Right cardiac atrium (tissue), 5 donors: ENCODE results near the gene MPRIP. TPM values are rescaled to one million over a fixed set of nuclear protein-coding genes. Genes with fewer than 3 reads are reported as not detected.
"Not testable (repeated sequence)": the region's sequence is repeated elsewhere in the genome, so short reads cannot be mapped to it uniquely, and the experiment has no call there.

Source experiments
- ATAC-seq, 2 donors: fragments of 200-7000 bp; cut with Tn5 transposase; one replicate each; pipeline versions ENCODE4 v1.8.0 to v1.9.1; 2020; ENCODE audit warnings: moderate library complexity in 2 of 2, mild to moderate bottlenecking in 1 of 2
- DNase-seq, 3 donors: peaks; one replicate each; pipeline ENCODE4 v3.0.0-alpha.2; 2020
- H3K27ac ChIP-seq: one replicate; pipeline ENCODE4 v1.5.1; 2013; ENCODE audit warnings: mild to moderate bottlenecking, low read length, control low read depth, moderate library complexity
- H3K27me3 ChIP-seq: one replicate; pipeline ENCODE4 v1.6.1; 2013; ENCODE audit not compliant: control insufficient read depth, insufficient read depth
- H3K4me1 ChIP-seq: one replicate; pipeline ENCODE4 v1.6.1; 2013; ENCODE audit warnings: low read length; ENCODE audit not compliant: control insufficient read depth, insufficient read depth
- H3K4me3 ChIP-seq: one replicate; pipeline ENCODE4 v1.5.1; 2013; ENCODE audit warnings: low read length, control low read depth
- H3K9me3 ChIP-seq: one replicate; pipeline ENCODE4 v1.6.1; 2013; ENCODE audit warnings: low read length; ENCODE audit not compliant: control insufficient read depth
- WGBS: extraction: QIAGEN DNeasy Blood & Tissue Kit; methylation state at CpG from one replicate; pipeline ENCODE4 v1.1.7; 2013; 5-methylcytosine and 5-hydroxymethylcytosine counted together
- intact Hi-C, 4 donors: fragments of 100-400 bp; cut with DNase I; formaldehyde crosslinking; loops; one replicate each; pipeline versions ENCODE4 v1.11.0 to v1.14.0; 2022 to 2023
- polyA plus RNA-seq: library from polyadenylated mRNA; stranded (reverse); fragments of 200-250 nt; gene quantifications from one replicate; pipeline ENCODE4 v1.2.3, GENCODE V29; 2013
- total RNA-seq, 4 donors: library from RNA; stranded (reverse); fragmentation: NEBNext Ultra II Directional; extraction: Animal tissue kit (Norgen Biotek cat#: 25700); gene quantifications; one replicate each; pipeline ENCODE4 v1.2.1, GENCODE V29; 2021
- donor health status: healthy with polysubstance abuse.
- donor health status: DM: no; HTN: yes; CAD: no.
- donor health status: DM: no; HTN: no; CAD: no.
- donor health status: DM: no; HTN: yes; CAD: no; lungs with severe emphysema.
- donor health status: DM: yes; HTN: yes; CAD: no.

The MPRIP gene
- total and polyA plus RNA-seq, 5 donors, result 228 to 331 (median 312) TPM

DNA sequence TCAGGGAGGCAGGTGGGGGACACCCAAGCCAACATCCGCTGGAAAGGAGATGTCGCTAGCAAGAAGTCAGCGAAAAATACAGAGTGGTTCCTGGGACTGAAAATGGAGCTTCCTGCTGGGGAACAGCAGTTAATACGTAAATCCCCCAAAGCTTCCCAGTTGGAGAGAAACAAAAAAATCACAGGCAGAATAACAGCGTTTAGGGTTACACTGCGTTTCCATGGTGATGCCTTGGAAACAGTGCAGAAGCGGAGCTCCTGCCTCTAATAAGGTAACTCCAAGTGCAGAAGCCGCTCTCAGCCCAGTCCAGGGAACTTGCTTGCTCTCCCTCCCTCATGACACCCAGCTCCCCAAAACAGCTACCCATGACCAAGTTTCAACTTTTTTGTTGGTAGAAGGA is 90.5 kb downstream of the MPRIP start:
- DNase-seq (peak in 1 of 3 donors; percentile 18), ATAC-seq (no peak)
- WGBS, result 89% methylated on average over 8 of the region's 8 CpGs
- Histone ChIP-seq H3K4me3 (no peak overlapping the region), H3K27me3 (no peaks in the 10 kb centered on the region), H3K9me3 (no peaks in the 10 kb centered on the region), H3K4me1 (no peaks in the 10 kb centered on the region), H3K27ac (no peak overlapping the region)
- intact Hi-C loops, result loop anchor here in 1 of 4 donors (10.0 kb wide), 1 partner anchor 128 kb away; no protein-coding TSS in a partner anchor

DNA sequence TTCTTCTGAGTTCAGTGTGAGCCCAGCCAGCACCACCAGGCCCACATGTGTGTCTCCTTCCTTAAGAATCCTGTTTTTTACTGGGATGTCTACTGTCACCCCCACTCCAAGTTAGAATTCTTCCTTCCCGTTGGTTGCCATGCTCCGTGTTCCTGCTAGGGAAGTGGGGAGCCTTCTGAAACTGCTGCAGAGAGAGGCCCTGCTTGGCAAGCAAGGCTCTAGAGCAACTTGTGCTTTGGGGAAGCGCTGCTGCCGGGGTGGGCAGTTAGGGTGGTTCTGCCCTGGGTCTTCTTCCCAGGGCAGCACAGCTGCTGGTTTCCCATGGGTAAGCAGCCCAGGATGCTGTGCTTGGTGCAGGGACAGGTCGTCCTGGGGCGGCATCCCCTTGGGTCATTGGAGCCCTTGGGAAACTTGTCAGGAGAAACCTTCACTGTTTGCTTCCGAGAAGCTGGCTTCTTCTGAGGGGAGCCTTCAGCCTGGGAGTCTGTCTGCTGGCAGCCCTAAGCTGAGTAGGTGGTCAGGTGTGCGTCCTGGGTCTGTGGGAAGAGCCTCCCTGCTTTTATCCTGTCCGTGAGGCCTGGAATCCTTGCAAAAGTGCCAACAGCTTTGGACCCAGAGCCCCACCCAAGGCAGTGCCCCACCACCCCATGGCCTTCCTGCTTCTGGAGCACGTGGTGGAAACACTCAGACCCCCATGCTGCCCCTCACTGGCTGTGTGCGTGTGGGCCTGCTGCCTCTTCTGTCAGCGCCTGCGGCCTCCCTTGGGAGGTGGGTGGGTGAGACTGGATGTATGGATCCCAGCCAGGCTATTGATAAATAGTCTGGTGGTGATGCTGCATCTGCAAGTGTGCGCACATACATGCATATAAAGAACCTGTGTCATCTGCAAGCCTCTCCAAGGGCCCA is 92.0 kb downstream of the MPRIP start:
- 74% methylated on average over 14 of the region's 14 CpGs for WGBS
- no peaks in the 10 kb centered on the region for H3K4me1 ChIP-seq
- H3K27me3 ChIP-seq, result no peaks in the 10 kb centered on the region
- no peak overlapping the region for H3K4me3 ChIP-seq
- DNase-seq, result peak in 2 of 3 donors; percentile 35 to 39
- H3K9me3 ChIP-seq, result no peaks in the 10 kb centered on the region
- intact Hi-C loops, result loop anchor here in 1 of 4 donors (10.0 kb wide), 1 partner anchor 130 kb away; no protein-coding TSS in a partner anchor
- no peak overlapping the region for H3K27ac ChIP-seq
- ATAC-seq, result no peak

DNA sequence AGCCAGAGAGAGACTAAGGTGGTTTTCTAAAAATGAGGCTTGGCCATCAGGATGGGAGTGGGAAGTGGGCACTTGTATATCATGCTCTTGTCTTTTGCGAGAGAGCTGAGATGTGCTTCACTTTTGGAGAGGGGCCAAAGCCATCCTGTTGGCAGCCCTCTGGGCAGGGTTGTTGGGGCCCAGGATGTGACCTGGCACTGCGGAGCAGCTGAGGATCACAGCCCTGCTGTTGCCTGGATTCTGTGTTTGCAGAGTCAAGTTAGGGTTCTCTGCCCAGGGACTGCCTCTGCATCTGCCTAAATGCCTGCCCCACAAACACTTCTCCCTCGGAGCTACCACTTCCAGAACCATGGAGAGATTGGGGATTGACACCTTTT is 92.7 kb downstream of the MPRIP start:
- intact Hi-C loops, result loop anchor here in 1 of 4 donors (10.0 kb wide), 1 partner anchor 130 kb away; no protein-coding TSS in a partner anchor
- ATAC-seq (peak; percentile 38 to 62), DNase-seq (peak in 2 of 3 donors; percentile 71 to 72)
- no peaks in the 10 kb centered on the region for H3K27me3 ChIP-seq
- WGBS, result 70% methylated on average over 3 of the region's 3 CpGs
- H3K27ac ChIP-seq, result no peak overlapping the region
- H3K4me3 ChIP-seq, result no peak overlapping the region
- H3K9me3 ChIP-seq, result no peaks in the 10 kb centered on the region
- H3K4me1 ChIP-seq, result no peaks in the 10 kb centered on the region

DNA sequence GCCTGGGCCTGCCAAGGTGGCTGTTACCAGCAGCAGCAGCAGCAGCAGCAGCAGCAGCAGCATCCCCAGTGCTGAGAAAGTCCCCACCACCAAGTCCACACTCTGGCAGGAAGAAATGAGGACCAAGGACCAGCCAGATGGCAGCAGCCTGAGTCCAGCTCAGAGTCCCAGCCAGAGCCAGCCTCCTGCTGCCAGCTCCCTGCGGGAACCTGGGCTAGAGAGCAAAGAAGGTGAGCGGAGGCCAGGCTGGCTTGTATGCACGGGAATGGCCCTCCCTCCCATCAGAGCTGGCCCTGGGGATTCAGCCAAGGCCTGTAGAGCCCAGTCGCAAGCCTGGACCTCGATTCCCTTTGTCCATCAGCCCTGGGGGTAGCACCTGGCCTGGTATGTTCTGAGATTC is 94.0 kb downstream of the MPRIP start:
- not testable (repeated sequence) for H3K27ac ChIP-seq, H3K27me3 ChIP-seq, ATAC-seq, H3K4me1 ChIP-seq, H3K9me3 ChIP-seq, H3K4me3 ChIP-seq
- peak in 2 of 3 donors; percentile 9 to 24 for DNase-seq
- intact Hi-C loops, result loop anchor here in 1 of 4 donors (10.0 kb wide), 1 partner anchor 131 kb away; no protein-coding TSS in a partner anchor
- 89% methylated on average over 5 of the region's 5 CpGs for WGBS

DNA sequence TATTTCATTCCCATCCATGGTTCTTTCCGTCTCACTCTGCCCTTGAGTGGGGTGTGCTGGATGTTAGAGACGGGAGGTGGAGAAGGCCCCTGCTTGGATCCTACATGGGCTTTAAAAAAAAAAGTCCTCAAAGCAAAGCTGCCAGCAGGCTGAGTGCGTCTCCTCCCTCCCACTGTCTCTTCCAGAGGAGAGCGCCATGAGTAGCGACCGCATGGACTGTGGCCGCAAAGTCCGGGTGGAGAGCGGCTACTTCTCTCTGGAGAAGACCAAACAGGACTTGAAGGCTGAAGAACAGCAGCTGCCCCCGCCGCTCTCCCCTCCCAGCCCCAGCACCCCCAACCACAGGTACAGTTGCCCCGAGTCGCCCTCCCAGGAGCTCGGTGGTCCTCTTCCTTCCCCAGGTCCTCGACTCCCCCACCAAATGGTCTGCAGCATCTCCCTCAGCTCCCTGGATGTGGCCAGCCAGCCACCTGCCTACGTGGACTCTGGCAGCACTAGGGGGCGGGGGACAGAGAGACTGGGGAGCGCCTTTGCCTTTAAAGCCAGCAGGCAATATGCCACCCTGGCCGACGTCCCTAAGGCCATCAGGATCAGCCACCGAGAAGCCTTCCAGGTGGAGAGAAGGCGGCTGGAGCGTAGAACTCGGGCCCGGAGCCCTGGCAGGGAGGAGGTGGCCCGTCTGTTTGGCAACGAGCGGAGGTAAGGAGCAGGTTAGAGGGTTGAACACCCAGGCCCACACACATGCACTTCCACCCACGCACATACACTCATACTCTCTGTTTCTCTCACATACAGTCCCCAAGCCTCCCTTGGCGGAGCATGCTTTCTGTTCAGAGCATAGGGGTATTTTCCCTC is 95.7 kb downstream of the MPRIP start:
- DNase-seq (peak in 2 of 3 donors; percentile 31 to 32), ATAC-seq (no peak)
- Histone ChIP-seq H3K4me1 (no peaks in the 10 kb centered on the region), H3K4me3 (no peak overlapping the region), H3K9me3 (no peaks in the 10 kb centered on the region), H3K27ac (no peak overlapping the region), H3K27me3 (no peaks in the 10 kb centered on the region)
- WGBS, result 87% methylated on average over 30 of the region's 30 CpGs
- intact Hi-C loops, result loop anchor here in 1 of 4 donors (10.0 kb wide), 1 partner anchor 133 kb away; no protein-coding TSS in a partner anchor

DNA sequence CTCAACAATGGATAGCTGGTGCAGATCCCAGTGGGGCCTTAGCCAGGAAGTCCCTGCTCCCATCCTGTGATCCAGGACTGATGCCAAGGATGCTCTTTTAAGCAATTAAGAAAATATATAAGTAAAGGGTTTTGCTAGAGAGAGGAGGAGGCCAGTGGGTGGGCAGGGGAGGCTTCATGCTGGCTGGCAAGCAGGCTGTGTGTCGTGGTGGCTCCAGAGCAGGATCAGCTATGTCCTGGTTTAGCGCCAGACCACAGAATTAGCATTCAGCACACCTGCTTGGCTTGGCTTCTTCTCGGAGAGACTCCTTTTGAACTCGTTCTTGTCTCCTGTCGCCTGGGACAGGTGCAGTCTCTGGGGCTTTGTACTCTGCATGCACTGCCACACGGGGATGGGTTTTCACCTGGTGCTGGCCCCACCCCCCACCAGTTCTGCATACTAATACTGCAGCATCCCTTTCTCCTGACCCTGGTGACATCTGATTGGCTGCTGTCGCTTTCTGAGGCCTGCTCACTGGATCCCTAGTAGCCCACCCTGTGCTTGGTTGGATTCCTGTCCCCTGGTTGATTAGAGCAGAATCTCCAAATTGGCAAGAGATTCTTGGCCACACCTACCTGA is 97.8 kb downstream of the MPRIP start:
- no peaks in the 10 kb centered on the region for H3K4me1 ChIP-seq
- H3K9me3 ChIP-seq, result no peaks in the 10 kb centered on the region
- intact Hi-C loops, result loop anchor here in 1 of 4 donors (10.0 kb wide), 1 partner anchor 135 kb away; no protein-coding TSS in a partner anchor
- DNase-seq, result peak in 2 of 3 donors; percentile 30 to 39
- WGBS, result 76% methylated on average over 7 of the region's 7 CpGs
- H3K4me3 ChIP-seq, result no peak overlapping the region
- ATAC-seq, result no peak
- H3K27me3 ChIP-seq, result no peaks in the 10 kb centered on the region
- no peak overlapping the region for H3K27ac ChIP-seq

DNA sequence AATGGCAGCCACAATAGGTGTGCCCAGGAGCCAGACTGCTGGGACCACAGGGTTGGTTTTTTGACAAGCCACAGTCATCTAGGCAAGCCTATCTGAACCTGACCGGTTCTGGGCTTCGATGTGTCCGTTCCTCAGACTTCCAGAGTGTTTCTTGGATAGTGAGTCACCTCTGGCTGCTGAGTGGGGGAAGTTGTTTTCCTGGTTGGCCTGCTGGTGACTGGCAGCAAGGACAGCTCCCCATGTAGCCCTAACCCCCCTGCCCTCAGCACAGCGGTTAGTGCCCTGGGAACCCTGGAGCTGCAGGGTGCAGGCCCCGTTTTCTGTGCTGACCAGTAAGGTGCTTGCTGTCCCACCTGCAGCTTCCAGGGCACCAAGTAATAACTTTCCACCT is 98.3 kb downstream of the MPRIP start:
- peak in 1 of 3 donors; percentile 40 for DNase-seq
- Histone ChIP-seq H3K4me1 (no peaks in the 10 kb centered on the region), H3K27me3 (no peaks in the 10 kb centered on the region), H3K27ac (no peak overlapping the region), H3K9me3 (no peaks in the 10 kb centered on the region), H3K4me3 (no peak overlapping the region)
- ATAC-seq, result no peak
- intact Hi-C loops, result no loop called here
- 69% methylated on average over 5 of the region's 5 CpGs for WGBS

DNA sequence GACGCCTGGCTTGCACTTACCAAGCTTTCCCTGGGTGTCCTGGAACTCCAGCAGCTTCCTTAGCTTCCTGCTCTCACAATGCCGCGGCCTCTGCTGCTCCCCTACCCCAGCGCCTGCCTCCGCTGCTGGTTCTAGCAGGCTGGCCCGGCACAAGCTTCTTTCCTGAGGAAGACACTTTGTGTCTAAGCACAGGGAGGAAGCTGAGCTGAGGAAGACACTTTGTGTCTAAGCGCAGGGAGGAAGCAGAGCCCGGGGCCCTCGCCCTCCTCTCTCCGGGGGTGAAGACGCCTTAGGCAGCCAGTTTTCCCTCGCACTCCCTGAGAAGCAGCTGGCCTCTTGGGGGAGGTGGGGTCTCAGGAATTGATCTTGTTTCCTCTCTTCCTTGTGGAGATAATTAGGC is 99.0 kb downstream of the MPRIP start:
- no peak overlapping the region for H3K27ac ChIP-seq
- WGBS, result 63% methylated on average over 12 of the region's 12 CpGs
- DNase-seq (peak in 2 of 3 donors; percentile 48 to 50), ATAC-seq (no peak)
- H3K27me3 ChIP-seq, result no peaks in the 10 kb centered on the region
- intact Hi-C loops, result no loop called here
- H3K9me3 ChIP-seq, result no peaks in the 10 kb centered on the region
- no peaks in the 10 kb centered on the region for H3K4me1 ChIP-seq
- H3K4me3 ChIP-seq, result no peak overlapping the region

DNA sequence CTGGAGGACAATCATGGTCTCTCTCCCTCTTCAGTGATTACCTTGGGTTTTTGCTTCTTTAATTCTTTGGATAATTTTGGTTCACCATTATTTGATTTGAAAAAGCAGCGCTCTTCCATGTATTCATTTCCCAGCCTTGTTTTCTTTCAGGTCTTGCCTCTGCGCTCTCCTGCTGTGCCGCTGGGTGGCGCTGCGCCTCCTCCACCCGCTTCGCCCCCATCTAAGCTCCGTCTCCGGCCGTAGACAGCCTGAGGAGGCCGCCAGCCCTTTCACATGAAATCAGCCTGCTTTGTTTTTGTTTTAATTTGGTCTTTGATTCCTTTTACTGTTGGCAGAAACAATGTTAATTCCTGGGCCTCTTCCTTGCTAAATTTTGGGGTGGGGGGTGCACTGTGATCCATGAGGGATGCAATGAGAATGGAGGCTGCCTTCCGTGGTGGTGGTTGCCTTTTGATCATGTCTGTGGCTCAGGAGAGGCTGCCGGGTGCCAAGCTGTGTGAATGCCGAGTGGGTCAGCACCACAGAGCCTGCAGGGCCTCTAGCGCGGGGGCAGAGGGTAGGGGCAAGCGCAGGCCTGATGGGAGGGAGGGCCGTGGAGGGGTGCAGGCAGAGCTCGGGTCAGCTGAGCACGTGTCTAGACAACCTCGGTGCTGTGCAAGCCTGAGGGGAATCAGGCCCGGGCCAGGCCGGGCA is 99.7 kb downstream of the MPRIP start:
- no peaks in the 10 kb centered on the region for H3K27me3 ChIP-seq
- DNase-seq, result peak in 2 of 3 donors; percentile 73 to 80
- ATAC-seq, result no peak
- no peak overlapping the region for H3K27ac ChIP-seq
- no peak overlapping the region for H3K4me3 ChIP-seq
- no peaks in the 10 kb centered on the region for H3K4me1 ChIP-seq
- 56% methylated on average over 23 of the region's 23 CpGs for WGBS
- intact Hi-C loops, result no loop called here
- no peaks in the 10 kb centered on the region for H3K9me3 ChIP-seq

DNA sequence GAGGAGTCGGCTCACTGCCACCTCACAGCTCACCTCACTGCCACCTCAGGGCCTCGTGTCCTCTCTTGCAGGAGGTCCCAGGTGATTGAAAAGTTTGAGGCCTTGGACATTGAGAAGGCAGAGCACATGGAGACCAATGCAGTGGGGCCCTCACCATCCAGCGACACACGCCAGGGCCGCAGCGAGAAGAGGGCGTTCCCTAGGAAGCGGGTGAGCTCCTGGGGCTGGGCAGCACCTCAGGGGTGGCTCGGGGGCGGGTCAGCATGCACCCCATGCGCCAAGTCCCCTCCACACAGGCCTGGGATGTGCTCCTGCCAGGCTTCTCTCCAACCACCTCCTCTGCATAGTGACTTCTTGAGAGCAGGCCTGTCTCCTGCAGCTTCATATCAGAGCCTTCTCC is 100.3 kb downstream of the MPRIP start:
- H3K27ac ChIP-seq, result no peak overlapping the region
- no peak for ATAC-seq

More for the DNA sequence above, 100.3 kb downstream of the MPRIP start:
- DNase-seq, result peak in 2 of 3 donors; percentile 42 to 63
- Histone ChIP-seq H3K27me3 (no peaks in the 10 kb centered on the region), H3K4me1 (no peaks in the 10 kb centered on the region), H3K9me3 (no peaks in the 10 kb centered on the region), H3K4me3 (no peak overlapping the region)
- intact Hi-C loops, result no loop called here
- WGBS, result 90% methylated on average over 11 of the region's 11 CpGs
